GM18517 (cell line): ENCODE results near the gene KCNB1.

Source experiments
- ATAC-seq: cut with Tn5 transposase; IDR thresholded peaks from one replicate; pipeline ENCODE4 v1.9.1; 2021; ENCODE audit warnings: mild to moderate bottlenecking, moderate library complexity; ENCODE audit not compliant: unreplicated experiment

The KCNB1 gene

GRCh38 chr20:49501917-49502316 is 19.4 kb upstream of the KCNB1 start:
- ATAC-seq, result no peak

DNA sequence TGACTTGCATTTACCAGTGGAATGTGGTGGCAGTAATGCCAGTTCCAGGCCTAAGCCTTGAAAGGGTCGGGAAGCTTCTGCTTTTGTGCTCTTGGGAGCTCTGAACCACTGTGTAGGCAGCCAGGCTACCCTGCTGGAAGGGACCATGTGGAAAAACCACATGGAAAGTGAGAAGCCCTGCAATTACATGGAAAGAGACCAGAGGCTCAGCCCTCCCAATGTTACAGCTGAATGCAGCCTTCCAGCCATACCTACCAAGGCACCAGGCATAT is 14.9 kb upstream of the KCNB1 start:
- no peak for ATAC-seq

GRCh38 chr20:49496553-49497397 is 14.3 kb upstream of the KCNB1 start:
- ATAC-seq, result no peak

- ATAC-seq, result no peak
These were observed 13.6 kb upstream of the KCNB1 start for GRCh38 chr20:49496043-49496442.

- no peak for ATAC-seq
These were observed 8.2 kb upstream of the KCNB1 start for GRCh38 chr20:49490689-49491088.

- no peak for ATAC-seq
These were observed 7.2 kb upstream of the KCNB1 start for GRCh38 chr20:49489688-49490087.

DNA sequence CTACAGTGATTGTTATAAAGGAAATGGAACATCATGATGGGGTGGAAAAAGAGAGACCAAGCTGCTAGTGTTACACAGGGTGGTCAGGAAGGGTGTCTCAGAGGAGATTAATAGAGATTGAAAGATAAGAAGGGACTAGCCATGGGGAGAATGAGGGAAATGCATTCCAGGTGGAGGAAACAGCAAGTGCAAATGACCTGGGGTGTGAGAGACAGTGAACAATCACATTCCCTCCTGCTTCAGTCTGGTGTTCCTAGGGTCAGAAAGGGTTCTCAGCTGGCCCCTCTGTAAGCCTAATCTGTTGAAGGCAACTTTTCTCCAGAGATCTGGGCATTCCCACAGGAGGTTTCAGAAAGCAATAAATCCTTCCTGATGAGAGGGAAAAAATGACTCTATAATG is 3.6 kb upstream of the KCNB1 start:
- no peak for ATAC-seq

GRCh38 chr20:49485563-49485962 is 3.1 kb upstream of the KCNB1 start:
- no peak for ATAC-seq

GRCh38 chr20:49484180-49485140 is 2.0 kb upstream of the KCNB1 start:
- no peak for ATAC-seq

GRCh38 chr20:49483696-49484123 is 1.2 kb upstream of the KCNB1 start:
- ATAC-seq, result no peak

GRCh38 chr20:49483018-49483695 is 689 bp upstream of the KCNB1 start:
- ATAC-seq, result no peak

DNA sequence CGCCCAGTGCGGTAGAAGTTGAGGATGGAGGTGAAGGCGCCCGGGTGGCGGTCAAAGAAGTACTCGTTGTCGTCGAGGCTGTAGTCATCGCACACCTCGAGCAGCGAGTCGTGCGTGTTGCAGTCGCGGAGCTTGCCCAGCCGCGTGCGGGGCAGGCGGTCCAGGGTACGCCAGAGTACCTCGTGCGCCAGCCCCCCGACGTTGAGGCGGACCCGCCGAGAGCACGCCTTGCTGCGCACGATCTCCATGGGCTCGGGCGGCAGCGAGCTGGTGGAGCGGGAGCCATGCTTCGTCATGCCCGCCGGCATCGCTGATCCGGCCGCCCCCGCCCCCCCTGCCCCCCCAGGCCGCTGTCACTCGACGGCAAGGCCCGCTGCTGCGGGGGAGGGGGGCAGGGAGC is 295 bp downstream of the KCNB1 start:
- no peak for ATAC-seq

- ATAC-seq, result no peak
These were observed 1.4 kb downstream of the KCNB1 start for GRCh38 chr20:49481116-49481515.

GRCh38 chr20:49480236-49480635 is 2.2 kb downstream of the KCNB1 start:
- ATAC-seq, result no peak

DNA sequence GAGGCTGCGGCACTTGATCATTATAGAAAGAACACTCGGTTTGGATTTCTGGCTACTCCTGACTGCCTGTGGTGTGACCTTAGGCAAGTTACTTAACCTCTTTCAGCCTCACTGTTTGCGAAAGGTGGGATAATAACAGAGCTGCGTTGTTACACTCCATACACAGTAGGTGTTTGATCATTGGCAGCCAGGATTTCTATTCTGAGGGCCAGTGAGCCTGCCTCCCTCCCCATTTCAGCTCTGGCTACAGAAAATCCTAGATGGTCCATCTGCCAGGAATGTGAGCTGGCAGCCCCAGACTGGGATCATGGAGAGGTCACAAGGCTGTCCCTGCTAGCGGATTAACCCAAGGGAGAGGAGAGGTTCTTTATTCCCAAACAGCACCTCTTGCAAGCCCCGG is 2.7 kb downstream of the KCNB1 start:
- no peak for ATAC-seq

DNA sequence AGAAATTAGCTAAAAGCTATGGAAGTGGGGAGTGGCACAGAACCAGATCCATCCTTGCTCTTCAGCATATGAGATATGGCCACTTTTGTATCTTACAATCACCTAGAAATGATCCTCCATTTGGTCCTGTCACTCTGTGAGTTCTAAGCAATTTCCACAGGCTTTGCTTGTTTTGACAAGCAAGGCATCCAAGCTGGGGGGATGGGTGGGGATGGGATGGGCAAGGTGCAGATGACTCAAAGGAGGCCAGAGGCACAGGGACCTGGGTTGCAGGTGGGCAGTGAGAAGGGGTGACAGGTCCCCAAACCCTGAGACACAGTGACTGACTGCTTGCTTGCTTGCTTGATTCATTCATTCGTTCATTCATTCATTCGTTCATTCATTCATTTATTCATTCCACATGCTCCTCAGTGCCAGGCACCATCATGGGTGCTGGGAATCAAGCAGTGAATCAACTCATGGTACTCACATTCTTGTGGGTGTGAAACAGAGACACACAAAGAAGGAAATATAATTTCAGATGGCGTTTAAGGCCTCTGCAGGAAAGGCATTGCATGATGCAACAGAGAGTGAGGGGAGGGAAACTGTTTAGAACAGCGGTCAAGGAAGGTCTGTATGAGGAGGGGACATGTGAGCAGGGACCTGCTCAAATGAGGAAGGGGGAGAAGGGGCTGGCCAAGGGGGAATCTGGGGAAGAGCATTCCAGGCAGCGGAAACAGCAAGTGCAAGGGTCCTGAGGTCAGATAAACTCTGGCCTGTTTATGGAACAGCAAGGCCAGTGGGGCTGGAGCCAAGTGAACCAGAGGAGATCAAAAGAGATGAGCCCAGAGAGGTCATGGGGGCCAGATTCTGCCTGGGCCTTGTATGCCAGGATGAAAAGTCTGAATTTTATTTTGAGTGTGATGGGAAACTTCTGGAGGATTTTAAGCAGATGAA is 3.4 kb downstream of the KCNB1 start:
- ATAC-seq, result no peak

DNA sequence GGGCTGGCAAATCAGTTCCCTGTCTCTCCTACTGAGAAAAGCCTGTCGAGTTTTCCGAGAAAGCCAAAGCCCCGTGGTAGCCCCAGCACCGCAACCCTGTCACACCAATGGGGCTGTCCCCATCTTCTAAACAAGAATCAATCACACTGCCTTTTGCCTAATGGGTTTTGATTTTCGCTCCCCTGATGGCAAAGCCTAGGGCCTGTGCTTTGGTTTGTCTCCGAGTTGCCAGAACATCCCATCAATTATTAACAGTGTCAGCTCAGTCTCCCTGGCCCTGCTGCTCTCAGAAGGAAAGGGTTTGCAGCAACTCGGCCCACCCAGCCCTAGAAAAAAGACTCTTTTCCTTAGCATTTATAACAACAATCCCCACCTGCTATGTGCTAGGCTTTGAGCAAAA is 4.2 kb downstream of the KCNB1 start:
- no peak for ATAC-seq

GRCh38 chr20:49477200-49477599 is 5.3 kb downstream of the KCNB1 start:
- no peak for ATAC-seq

- no peak for ATAC-seq
These were observed 6.5 kb downstream of the KCNB1 start for GRCh38 chr20:49476016-49476355.

DNA sequence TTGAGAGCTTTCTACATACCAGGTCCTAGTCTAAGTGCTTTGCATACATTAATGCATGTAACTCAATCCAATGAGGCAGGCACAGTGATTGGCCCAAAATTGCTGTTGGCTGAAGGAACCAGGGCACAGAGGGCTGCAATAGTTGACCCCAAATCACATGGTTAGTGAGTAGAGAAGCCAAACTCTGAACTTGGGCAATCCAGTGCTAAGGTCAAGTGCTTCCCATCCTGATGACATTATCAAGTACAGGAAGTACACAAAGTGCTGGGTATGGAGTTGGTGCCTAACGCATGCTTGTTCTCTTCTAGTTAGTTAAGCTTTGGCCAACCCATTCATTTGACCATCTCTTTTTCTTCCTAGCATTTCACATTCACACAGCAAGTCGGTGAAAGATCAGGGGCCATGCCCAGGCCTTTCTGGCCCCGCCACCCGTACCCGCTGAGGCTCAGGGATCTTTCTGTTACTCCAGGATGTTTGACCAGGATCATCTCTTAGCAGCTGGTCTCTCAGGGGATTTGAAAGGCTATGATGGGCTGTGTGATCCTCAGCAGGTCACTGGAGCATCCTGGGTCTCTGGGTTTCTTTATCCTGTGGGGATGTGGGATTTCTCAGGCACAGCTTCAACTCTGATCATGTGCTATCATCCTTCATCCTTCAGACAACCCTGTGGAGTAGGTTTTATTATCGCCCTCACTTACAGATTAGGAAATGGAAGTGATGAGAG is 7.0 kb downstream of the KCNB1 start:
- no peak for ATAC-seq
